GM18951 (cell line): ENCODE results near the gene TATDN2.
"Not testable (repeated sequence)": the region's sequence is repeated elsewhere in the genome, so short reads cannot be mapped to it uniquely, and the experiment has no call there.

ENCODE experiments used
- POLR2A ChIP-seq: IDR thresholded peaks from 4 replicates; pipeline ENCODE4 v1.6.1; 2011; ENCODE audit warnings: mild to moderate bottlenecking; ENCODE audit not compliant: insufficient read length, insufficient read depth; ENCODE audit errors: extremely low read depth
- in situ Hi-C: fragments of 300-500 bp; cut with MboI; formaldehyde crosslinking; loops from one replicate; pipeline ENCODE4 v1.12.0; 2022; ENCODE audit warnings: low sequenced_read_pairs, mixed read lengths, inconsistent platforms; ENCODE audit not compliant: unreplicated experiment

Gene TATDN2

DNA sequence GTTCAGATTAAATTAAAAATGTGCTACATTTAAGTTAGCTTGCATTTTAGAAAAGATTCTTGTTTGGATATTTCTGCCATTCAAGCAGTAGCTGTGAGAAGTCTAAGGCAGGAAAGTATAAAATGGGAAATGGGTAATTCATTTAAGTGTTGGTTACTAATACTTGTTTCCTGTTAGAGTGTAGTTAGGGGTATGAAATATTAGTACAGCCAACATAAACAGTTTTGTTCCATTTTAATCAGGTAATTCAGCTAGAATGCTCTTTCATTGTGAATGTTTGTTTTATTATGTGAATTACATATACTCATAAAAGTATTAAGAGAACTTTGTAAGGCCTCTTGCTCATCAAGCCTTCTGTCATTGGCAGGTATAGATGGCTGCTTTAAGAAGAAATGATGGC is 19.9 kb downstream of the TATDN2 start:
- TF ChIP-seq POLR2A = no peak
- in situ Hi-C loops = no loop called here

DNA sequence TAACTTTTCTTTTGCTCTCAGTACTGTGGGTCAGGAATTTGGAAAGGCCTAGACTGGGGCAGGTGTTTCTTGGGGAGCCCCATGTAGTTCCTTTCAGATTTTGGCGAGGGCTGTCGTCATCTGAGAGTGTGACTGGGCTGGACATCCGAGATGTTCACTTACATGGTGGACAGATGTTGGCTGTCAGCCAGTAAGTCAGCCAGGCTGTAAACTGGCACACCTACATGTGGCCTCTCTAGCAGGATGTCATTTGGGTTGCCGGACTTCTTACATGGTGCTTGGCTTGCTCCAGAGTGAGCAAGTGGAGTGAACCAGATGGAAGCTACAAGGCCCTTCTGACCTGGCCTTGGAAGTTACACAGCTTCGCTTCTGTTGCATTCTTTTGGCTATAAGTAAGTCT is 20.7 kb downstream of the TATDN2 start:
- in situ Hi-C loops = no loop called here
- TF ChIP-seq POLR2A = no peak

GRCh38 chr3:10269443-10269842 is 21.2 kb downstream of the TATDN2 start:
- in situ Hi-C loops = no loop called here
- TF ChIP-seq POLR2A = no peak

- in situ Hi-C loops = not testable (repeated sequence)
Measured at GRCh38 chr3:10272476-10272875, 24.2 kb downstream of the TATDN2 start.

- in situ Hi-C loops = no loop called here
- no peak for TF ChIP-seq POLR2A
Measured at GRCh38 chr3:10272977-10273376, 24.7 kb downstream of the TATDN2 start.

DNA sequence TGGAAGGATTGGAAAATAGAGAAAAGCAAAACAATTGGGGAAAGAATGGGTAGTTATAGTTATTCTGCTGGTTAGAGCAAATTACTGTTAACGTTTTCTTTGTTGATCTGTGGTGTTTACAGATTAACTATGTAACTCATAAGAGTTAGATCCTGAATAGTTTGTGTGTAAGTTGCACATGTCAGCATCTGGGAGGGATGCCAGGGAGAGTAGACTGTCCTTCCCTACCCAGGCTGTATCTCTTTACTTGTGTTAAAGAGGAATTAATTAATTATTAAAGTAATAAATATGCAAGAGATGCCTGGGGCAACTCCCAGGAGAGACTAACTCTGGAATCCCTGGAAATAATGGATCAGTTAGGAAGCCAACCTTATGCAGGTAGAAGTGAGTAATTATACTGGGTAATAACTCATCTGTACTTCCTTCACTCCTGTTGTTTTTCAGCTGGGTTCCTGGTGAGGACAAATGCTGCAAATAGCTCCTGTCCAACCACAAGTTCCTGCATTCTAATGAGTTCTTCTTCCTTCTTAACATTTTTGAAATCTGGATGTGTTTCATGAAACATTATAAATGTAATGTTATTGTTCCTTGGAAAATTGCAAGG is 25.5 kb downstream of the TATDN2 start:
- TF ChIP-seq POLR2A = no peak
- in situ Hi-C loops = no loop called here

- TF ChIP-seq POLR2A = no peak
- in situ Hi-C loops = no loop called here
Measured at GRCh38 chr3:10274601-10275000, 26.3 kb downstream of the TATDN2 start.

- TF ChIP-seq POLR2A = no peak
- in situ Hi-C loops = no loop called here
Measured at GRCh38 chr3:10277115-10277625, 28.9 kb downstream of the TATDN2 start.

GRCh38 chr3:10278501-10278900 is 30.2 kb downstream of the TATDN2 start:
- in situ Hi-C loops = no loop called here
- TF ChIP-seq POLR2A = no peak

- no peak for TF ChIP-seq POLR2A
- in situ Hi-C loops = no loop called here
Measured at GRCh38 chr3:10279384-10280176, 31.3 kb downstream of the TATDN2 start.

DNA sequence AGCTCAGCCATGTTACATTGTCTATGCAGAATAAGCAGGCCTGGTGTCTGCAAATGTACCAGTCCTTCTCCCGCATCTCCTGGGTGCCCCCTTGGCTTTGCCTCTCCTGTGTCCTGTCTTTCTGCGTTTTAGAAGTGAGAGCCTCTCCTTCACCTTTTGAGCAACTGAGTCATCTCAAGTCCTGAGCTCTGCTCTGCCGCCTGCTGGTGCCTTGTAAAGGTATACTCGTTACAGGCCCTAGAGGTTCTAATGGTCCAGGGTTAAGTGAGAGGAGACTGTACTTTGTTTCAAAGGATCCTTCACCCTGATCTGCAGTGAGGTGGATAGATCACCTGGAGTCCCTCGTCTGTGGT is 31.9 kb downstream of the TATDN2 start:
- no peak for TF ChIP-seq POLR2A
- in situ Hi-C loops = no loop called here

DNA sequence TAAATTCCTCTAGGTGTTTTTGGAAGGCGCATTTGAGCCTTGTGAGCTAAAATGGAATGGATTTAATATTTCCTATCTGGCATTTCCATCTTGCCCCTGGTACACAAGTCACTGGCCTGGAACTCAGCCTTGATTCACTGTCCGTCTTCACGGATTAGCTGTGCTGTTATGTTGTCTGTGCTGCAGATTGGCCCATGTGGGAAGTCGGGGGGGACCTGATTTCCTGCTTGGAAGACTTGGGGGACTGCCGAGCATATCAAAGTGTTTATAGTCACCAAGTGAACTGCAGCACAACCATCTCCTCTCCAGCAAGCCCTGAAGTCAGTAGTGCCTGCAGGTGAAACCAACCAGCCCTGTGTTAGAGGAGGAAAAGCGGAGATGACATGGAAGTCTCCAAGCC is 32.3 kb downstream of the TATDN2 start:
- in situ Hi-C loops = no loop called here

DNA sequence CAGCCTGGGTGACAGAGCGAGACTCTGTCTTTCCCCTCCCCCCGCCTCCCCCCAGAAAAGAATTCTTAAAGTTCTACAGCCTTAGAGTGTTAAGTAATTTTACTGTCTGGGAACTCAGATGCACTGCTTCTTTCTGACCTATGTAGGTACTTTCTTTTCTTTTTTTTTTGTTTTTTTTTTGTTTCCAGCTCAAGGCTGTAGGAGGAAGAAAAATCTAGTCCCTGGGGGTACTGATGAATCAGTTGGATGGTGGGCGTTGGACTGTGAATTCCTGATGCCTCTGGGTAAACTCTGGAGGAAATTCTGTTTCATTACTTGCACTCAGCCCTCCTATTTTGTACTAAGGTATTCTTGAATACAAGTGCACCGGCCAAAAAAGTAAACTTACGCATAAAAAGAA is 33.7 kb downstream of the TATDN2 start:
- TF ChIP-seq POLR2A = no peak
- in situ Hi-C loops = no loop called here

More for the DNA sequence above, 32.3 kb downstream of the TATDN2 start:
- no peak for TF ChIP-seq POLR2A

- TF ChIP-seq POLR2A = no peak
- in situ Hi-C loops = no loop called here
Measured at GRCh38 chr3:10283638-10284037, 35.4 kb downstream of the TATDN2 start.
